ENCODE results near the gene XPO6.
"Not testable (repeated sequence)": the region's sequence is repeated elsewhere in the genome, so short reads cannot be mapped to it uniquely, and the experiment has no call there.

XPO6 gene

DNA sequence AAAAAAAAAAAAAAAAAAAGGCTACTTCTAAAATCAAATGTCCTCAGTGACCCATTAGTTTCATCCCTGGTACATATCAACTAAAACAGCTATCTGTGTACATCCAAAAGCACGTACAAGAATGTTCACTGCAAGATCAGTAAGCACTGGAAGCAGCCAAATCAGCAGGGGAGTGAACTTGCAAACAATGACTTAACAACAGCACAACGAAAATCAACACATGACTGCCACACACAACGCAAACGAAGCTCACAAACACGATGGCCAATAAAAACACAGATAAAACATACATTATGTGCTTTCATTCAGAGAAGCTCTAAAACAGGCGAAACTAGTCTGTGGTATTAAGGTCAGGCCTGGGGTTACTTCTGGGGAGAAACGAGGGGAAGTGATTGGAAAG is 60.6 kb downstream of the XPO6 start:
- no peak for DNase-seq (ENCODE audit: low read depth)

DNA sequence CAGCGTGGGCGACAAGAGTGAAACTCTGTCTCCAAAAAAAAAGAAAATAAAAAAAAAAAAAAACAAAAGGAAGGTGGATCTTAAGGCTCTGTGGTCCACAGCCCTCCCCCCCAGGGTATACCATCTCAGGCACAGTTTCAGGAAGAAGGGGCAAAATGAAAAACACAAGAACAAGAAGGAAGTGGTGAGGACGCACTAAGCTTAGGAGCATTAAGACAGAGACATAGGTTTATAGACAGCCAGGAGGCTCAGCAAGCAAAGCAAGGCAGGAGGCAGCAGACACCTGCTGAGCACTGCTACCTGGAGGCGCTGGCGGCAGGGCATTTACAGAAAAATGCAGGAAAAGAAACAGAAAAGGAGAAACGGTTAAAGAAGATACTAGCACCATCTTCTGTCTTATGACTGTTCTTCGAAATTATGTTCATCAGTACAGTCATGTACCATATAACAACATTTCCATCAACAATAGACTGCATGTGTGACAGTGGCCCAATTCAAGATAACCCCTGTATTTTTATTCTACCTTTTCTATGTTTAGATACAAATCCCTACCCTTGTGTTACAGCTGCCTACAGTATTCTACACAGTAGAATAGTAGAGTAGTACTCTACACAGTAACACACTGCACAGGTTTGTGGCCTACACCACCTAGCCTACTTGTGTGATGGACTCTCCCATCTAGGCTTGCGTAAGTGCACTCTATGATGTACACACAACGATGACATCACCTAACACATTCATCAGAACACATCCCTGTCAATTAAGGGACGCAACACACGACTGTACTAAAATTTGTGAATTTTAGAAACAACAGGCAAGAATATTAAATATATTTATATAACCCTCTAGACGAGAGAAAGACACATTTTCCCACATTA is 62.5 kb downstream of the XPO6 start:
- DNase-seq (ENCODE audit: low read depth) = no peak

DNA sequence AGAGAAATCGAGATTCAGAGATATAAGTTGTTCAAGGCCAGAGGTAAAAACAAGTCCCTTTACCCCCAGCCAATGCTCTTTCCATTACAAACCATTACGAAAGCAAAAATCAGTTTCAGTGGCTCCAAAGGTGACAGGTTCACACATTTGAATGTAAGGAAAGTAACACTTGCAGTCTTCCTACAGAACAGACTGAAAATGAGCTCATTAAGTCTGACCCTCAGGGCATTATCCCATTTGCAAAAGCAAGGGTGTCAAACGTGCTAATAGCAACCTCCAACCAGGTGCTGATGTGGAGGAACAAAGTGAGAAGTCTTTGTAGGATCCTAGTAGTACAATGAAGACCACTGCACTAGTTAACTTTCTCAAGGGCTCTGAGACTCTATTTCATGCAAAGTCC is 65.2 kb downstream of the XPO6 start:
- no peak for DNase-seq (ENCODE audit: low read depth)

DNA sequence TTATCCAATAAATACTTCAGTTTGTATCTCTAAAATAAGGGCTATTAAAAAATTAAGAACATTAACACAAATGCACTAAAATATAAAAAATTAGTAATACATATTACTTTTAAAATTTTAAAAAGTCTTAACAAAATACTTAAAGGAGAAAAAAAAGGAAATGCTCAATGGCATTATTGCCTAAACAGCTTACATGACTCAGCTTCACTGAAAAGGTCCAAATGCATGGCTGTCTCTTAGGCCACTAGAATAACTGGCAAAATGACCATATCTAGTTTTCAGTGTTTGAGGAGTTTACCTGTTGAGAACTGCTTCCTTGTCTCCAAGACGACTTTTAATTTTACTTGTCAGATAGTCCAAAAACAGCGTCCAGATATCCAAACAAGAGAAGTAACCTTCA is 66.0 kb downstream of the XPO6 start:
- DNase-seq (ENCODE audit: low read depth) = no peak

DNA sequence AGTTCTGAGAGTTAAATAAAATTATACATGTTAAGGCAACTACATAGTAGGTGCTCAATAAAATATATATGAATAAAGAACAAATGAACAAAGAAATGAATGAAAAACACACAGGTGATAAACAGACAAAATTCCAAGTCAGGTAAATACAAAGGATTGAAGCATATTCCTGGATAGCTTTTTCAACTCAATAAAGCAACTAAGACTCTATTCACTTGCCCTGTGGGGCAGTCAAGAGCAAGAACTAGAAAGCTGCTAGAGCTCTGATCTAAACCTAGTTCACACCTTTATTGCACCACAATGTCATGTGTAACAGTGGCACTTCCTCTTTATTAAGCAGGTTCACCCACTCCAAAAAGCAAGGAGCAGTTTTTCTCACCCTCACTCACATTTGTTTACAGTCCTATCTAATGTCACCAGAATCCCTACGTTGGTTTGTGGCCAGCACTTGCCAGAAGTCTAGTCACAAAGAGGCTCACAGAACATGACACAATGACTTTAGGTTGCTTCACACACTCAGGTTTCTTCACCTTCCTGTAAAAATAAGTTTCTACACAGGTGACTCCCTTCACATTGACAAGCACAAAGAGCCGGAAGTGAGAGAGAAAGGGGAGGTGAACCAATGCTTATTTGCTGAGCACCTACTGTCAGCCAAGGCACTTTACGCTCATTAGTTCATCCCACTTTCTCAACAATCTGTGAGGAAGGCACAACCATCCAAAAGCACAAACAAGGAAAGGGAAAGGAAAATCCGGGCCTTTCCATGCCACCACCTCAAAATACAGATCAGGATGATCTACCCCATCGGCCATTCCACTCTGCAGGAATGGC is 70.8 kb downstream of the XPO6 start:
- DNase-seq (ENCODE audit: low read depth) = no peak

DNA sequence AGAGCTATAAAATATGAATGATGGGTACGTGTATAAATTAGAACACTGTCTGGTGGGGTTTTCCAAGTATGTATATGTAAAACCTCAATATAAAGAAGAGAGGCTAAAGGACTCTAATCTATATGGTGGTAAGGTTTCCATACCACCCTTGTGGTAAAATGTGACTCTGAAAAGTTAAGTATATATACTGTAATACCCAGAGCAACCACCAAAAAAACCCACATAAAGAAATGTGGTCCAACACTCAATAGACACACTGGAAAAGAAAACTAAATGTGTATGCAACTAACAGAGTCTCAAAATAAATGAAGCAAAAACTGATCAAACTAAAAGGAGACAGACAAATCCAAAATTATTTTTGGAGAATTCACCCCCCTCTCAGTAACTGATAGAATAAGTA is 72.2 kb downstream of the XPO6 start:
- DNase-seq (ENCODE audit: low read depth) = no peak

DNA sequence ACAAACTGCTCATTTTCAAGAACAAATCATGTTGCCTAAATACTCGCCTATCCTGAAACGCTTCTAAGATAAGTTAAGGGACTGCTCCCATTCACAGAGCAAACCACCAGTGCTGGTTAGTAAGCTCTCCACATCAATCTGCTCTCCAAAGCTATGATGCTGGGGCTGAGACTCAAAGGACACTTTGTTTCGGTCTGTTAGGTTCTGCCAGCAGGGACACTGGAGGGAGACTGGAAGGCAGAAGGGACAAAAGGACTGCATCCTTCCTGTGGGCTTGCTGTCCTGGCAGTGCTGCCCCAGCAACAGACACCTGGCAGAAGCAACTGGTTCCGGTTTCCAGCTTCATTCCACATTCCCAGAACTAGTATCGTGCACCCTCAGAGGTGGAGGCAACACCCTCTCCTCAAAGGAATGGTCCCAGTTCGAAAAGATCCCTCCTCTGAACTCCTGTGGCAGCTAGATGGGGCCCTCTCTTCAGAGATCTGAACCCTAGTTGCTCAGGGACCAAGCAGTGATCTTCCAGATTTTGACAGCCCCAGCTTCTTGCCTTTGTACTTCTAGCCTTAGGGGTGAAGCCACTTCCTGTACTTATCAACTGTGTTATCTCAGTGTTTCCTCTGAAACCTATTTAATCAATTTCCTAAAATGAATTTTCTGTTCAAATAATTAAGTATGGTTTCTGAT is 74.9 kb downstream of the XPO6 start:
- no peak for DNase-seq (ENCODE audit: low read depth)

DNA sequence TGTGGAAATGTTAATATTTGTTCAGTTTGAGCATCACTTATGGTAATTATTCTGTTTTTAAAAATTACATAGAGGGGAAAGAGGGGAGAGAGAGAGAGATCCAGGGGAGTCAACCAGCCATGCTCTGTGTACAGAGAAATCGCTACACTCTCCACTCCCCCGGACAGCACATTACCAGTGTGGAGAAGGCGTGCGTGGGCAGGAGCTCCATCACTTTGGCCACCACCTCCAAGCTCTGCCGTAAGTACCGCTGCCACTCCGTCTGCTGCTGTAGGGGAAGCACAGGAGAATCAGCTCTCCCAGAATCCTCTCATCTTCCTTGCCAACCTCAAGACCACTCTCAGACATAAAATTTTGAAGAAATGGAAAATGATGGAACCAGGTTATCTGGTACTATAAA is 78.1 kb downstream of the XPO6 start:
- no peak for DNase-seq (ENCODE audit: low read depth)

DNA sequence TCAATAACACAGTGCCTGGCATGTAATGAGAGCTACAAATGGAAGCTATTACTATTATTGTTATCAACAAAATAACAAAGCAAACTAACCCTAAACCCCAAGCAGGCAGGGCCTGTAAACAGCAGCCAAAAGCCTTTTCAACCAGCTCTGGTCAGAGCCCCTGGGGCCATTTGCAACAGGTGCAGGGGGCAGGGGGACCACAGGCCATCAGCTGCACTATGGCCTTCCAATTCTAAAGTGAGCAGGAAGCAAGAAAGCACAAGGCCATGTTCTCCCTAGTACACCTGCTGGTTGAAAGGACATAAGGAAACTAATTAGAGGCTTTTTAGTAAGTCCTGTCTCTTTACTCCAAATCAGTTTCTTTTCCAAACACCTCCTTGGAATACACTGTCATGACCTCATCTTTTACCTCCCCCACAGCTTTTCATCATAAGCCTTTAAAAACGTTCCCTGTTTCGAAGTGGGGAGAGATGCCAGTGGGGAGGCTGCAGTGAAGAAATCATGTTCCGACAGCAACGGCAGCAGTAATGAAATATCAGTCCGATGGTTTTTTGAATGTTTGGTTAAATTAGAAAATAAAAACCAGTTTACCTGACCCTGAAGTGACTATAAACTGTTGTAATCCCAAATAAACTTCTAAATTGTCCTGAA is 79.9 kb downstream of the XPO6 start:
- DNase-seq (ENCODE audit: low read depth) = no peak

DNA sequence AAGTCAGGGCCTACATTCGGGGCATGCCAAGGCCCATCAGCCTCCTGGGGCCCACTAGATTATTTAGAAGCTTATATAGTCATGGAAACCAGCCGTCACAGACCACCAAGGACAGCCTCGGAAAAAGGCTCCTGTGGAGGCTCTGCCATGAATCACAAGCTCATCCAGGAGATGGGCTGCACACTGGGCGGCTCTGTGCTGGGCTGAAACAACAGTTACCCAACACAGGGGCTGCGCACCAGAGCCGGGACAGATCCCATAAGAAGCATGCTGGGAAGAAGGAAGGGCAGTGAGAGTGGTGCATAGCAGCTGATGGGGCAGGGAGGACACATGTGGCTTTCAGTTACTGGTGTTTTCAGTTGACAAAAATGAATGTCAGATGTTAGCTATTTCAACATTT is 80.6 kb downstream of the XPO6 start:
- no peak for DNase-seq (ENCODE audit: low read depth)

DNA sequence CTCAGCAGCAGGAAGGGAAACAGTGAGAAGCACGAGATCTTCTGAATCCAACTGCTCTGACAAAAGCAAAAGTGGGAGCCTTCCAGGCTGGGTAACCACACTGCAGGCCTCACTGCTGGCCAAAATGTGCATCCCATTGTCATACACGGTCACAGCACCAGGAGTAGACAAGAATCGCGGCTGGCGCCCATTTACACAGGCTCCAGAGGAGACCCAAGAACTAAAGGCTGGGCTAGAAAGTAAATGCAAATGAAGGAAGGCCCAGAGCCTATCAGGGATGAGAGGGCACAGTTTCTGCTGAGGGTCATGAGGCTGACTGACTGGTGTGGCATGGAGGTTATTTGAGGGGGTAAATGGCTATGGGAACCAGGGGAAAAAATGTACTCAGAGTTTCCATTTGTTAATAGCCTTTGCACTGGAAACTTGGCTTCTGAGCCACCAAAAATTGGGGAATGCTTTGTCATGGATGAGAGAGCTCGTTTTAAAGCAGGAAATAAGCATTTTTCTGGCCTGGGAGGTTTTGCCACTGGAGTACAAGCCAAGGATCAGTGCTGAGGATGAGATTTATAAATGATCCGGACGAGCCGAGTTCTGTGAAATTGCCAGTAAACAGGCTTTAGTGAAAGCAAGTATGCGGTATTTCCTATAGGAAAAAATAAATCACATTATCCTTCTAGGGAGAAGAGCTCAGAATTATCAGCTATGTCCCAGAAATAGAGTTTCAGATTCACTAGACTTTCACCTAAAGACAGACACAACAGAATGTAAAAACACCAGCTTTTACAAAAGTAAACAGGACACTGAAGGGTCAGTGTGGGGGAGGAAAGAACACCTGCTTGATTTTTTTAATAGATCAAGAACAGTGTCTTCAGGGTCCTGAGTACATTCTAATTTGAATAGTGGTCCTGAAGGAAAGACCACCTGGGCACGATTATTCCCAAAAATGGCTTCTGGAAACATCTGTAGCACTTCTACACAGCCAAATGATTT is 81.4 kb downstream of the XPO6 start:
- DNase-seq (ENCODE audit: low read depth) = no peak

DNA sequence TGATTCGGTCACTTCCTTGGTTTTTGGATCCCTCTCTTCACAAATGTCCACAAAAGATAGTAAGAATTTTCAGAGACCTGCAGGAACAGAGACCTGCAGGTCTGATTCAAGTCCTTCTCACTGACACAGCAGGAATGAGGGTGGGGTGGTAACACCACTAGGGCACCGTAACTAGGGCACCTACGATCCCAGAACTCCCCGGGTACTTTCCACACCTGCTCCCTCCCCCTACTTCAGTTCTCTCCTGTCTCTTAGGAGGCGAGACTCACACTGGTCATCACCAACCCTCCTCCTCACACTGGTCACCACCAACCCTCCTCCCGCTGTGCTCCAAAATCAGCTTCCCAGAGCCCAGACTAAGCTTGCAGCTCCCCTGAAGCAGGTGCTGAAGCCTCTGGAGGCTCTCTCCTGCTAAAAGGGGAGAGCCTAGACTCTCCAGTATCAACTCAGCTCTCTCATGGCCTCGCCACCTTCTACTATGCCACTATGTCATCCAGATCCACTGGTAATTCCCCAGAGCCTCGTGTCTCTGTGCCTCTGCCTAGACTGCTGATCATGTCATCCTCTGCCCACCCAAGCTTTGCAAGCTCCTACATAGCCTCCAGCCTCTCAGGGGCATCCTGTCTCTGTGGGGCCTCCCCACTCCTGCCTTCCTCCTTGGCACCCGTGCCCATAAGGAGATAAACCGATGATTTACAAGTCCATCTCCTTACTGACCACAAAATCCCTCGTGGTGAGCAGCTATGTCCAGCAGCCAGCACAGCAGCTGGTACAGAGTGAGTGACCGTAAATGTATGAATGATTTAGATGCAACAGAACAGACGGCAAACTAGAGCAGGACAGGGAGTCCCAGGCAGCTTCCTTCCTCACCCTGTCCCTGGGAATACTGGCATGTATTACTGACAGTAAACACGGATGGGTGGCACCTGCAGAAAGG is 84.8 kb downstream of the XPO6 start:
- DNase-seq (ENCODE audit: low read depth) = no peak

DNA sequence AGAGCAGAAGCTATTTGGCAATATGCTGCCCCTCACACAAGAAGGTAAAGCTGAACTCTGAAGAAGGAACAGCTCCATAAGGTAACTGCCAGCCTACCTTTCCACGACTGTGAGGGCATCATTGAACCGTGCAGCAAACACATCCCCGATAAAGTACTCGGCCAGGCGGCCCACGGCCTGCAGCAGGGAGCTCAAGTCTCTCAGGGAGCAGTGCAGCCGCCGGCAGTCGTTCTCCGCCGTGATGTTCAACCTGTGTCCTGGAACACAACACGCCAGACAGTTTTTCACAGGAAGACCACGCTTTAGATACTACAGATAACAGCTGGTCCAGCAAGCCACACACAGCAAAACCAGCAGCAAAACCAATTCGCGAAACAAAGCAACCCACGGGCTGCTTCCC is 86.2 kb downstream of the XPO6 start:
- DNase-seq (ENCODE audit: low read depth) = no peak

DNA sequence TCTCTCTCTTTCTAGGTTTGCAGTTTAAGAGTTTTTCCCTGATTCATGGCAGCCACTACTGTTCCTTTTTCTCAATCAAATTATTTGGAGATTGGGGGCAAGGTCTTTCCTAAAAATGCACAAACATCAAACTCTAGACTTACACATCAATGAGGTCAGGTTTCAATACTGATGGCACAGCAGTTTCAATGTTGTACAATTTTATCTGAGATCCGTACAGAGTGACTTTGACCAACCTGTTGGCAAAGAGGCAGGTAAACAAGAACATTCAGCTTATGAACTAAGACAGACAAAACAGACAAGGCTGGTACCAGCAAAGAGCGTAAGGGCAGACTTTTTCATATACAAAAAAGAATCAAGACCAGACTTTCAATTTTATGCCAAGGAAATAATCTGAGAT is 90.2 kb downstream of the XPO6 start:
- no peak for DNase-seq (ENCODE audit: low read depth)

DNA sequence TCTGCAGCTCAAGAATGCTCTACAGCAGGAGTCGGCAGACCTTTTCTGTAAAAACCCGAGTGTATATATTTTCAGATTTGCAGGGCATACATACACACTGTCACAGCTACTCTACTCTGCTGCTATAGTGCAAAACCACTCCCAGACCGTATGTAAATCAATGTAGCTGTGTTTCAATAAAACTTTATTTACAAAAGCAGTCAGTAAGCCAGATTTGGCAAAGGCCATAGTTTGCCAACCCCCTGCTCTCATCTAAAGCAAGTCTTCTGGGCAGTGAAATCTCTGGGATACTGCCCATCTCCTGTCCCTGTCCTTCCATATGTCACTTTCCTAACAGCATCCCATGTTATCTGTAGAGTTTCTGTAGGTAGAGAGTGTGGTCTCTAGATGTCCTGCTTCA is 91.0 kb downstream of the XPO6 start:
- DNase-seq (ENCODE audit: low read depth) = no peak

DNA sequence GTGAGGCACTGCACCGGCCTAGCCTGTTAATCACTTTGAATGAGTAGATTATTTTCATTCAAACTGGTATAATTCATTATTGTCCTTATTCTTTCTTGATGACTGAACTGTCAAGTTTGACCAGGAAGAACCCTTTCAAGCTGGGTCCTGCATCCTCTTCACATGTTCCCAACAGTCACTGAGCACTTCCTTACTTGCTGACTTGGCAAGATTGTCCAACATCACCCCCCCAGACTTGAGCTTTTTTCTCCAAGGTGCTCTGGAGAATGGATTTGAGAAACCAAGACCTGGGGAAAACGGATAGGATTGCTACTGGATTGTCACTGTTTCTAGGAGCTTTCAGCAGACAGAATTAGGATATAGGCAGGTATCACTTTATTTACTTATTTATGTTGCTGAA is 93.1 kb downstream of the XPO6 start:
- no peak for DNase-seq (ENCODE audit: low read depth)

DNA sequence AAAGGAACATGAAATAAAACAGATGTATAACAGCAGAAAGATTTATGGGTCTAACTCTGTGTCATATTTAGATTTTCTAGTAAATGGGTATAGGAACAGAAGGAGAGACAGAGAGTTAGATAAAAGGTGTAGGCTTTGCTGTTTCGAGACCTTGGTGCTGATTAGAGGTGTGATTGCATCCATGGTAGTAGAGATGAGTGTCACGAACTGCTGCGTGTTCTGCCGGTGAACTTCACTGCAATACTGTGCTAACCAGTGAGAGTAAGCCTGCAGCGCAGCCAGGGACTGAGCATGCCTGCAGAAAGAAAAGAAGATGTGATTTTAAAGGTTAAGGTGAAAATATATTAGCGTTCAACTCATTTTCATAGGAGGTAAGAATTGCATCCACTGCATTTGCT is 94.6 kb downstream of the XPO6 start:
- DNase-seq (ENCODE audit: low read depth) = no peak

DNA sequence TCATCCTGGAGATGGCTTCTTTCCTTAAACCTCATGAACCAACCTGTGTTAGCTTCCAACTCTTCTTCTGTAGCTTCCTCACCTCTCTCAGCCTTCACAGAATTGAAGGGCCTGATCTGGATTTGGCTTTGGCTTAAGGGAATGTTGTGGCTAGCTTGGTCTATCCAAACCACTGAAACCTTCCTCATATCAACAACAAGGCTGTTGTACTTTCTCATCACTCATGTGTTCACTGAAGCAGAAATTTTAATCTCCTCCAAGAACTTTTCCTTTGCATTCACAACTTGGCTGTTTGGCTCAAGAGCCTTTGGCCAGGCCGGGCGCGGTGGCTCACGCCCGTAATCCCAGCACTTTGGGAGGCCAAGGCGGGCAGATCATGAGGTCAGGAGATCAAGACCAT is 95.9 kb downstream of the XPO6 start:
- not testable (repeated sequence) for DNase-seq (ENCODE audit: low read depth)

DNA sequence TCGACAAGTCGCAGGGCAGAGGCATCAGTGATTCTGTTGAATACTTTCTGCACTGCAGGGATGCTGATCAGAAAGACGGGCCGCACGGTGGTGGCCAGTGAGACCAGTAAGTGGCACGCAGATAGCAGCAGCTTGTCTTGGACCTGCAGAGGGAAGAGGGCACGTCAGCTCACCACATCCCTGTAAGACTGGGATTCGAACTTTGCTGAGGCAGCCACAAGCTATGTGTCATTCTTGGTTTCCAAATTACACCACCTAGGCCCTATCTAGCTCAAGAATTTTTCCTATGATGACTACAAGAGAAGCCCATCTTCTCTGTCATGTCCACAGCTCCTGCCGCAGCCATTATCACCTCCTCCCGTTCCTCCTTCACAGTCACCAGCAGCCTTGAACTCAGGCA is 98.9 kb downstream of the XPO6 start:
- DNase-seq (ENCODE audit: low read depth) = no peak

DNA sequence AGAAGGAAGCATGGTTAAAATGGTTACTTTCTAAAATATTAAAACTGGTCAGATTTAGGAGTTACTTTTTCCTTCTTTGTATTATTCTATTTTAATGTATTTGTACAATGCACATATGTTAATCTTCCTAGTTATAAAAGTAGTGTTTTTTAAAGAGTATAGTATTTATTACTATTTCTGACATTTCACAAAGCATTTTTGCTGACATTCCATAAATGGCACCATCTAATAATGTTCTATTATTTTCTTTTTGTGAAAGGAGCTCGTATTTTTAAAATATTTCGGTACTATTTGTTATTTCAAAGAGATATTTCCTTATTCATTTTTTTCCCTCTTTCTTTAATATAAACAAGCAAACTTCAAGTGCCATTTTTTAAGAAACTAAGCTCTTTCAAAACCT is 100.8 kb downstream of the XPO6 start:
- DNase-seq (ENCODE audit: low read depth) = no peak
